ENCODE data around the gene CDK10. TPM values are rescaled to one million over a fixed set of nuclear protein-coding genes. Genes with fewer than 3 reads are reported as not detected.
A peak's percentile ranks its signal among the peaks of the same experiment; 100 is the strongest.

Gene CDK10
- total RNA-seq, 2 experiments from 2014 or later: 58.9 to 62.8 TPM

DNA sequence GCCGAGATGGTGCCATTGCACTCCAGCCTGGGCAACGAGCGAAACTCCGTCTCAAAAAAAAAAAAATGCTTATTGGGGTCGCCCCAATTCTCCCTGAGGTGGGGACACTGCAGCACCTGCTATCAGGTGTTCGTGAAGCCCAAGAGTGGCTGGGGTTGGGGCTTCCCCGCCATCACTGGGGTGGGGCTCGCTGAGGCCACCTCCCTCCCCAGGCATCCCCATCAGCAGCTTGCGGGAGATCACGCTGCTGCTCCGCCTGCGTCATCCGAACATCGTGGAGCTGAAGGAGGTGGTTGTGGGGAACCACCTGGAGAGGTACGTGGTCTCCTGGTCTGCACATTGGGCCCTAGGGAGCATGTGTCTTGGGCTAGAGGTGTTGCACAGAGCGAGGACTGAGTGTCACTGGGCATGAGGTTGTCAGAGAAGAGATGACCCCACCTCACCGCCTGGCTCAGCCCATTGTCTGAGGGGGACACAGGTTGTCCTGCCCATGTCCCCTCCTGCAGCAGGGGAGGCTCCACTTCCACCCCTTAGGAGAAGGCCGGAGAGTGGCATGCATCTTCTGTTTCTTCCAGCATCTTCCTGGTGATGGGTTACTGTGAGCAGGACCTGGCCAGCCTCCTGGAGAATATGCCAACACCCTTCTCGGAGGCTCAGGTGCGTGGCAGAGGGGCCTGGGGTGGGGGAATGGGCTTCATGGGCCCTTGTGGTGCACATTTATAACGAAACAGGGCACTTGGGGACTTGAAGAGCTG, 4.9 kb downstream of the CDK10 start:
- Mint-ChIP-seq H3K36me3 (ENCODE audit: low read depth) (peaks cover 49% of the 10 kb centered on the region), H3K9me3 (no peaks in the 10 kb centered on the region), H3K27me3 (no peaks in the 10 kb centered on the region), H3K27ac (no peak overlapping the region), H3K4me3 (no peak overlapping the region), H3K4me1 (ENCODE audit: low read depth) (peaks cover 9% of the 10 kb centered on the region)
- ATAC-seq (ENCODE audit: poor library complexity) (no peak), DNase-seq (peak in 1 of 14 experiments; percentile 24)
- Histone ChIP-seq H3K4me1 (ENCODE audit: insufficient read depth, low read length) (peaks cover 21% of the 10 kb centered on the region), H3K4me3 (ENCODE audit: low read length) (no peak overlapping the region), H3K27ac (ENCODE audit: low read depth in 1 of 2, low read length in 2 of 2) (no peak overlapping the region), H3K36me3 (ENCODE audit: insufficient read depth, low read length) (peaks cover 33% of the 10 kb centered on the region), H3K27me3 (ENCODE audit: control insufficient read depth in 1 of 2, insufficient read depth in 2 of 2, low read length in 2 of 2) (no peaks in the 10 kb centered on the region), H3K9me3 (ENCODE audit: control insufficient read depth in 1 of 2, insufficient read depth in 1 of 2, low read length in 2 of 2) (no peaks in the 10 kb centered on the region)
- intact Hi-C loops (cut with DNase I, micrococcal nuclease): no loop called here
- TF ChIP-seq, protein P1, sequence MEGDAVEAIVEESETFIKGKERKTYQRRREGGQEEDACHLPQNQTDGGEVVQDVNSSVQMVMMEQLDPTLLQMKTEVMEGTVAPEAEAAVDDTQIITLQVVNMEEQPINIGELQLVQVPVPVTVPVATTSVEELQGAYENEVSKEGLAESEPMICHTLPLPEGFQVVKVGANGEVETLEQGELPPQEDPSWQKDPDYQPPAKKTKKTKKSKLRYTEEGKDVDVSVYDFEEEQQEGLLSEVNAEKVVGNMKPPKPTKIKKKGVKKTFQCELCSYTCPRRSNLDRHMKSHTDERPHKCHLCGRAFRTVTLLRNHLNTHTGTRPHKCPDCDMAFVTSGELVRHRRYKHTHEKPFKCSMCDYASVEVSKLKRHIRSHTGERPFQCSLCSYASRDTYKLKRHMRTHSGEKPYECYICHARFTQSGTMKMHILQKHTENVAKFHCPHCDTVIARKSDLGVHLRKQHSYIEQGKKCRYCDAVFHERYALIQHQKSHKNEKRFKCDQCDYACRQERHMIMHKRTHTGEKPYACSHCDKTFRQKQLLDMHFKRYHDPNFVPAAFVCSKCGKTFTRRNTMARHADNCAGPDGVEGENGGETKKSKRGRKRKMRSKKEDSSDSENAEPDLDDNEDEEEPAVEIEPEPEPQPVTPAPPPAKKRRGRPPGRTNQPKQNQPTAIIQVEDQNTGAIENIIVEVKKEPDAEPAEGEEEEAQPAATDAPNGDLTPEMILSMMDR (IDR thresholded peaks at IDR 0.05): no peak
- CTCF ChIA-PET: no interaction called here
- POLR2A ChIA-PET: no interaction called here

DNA sequence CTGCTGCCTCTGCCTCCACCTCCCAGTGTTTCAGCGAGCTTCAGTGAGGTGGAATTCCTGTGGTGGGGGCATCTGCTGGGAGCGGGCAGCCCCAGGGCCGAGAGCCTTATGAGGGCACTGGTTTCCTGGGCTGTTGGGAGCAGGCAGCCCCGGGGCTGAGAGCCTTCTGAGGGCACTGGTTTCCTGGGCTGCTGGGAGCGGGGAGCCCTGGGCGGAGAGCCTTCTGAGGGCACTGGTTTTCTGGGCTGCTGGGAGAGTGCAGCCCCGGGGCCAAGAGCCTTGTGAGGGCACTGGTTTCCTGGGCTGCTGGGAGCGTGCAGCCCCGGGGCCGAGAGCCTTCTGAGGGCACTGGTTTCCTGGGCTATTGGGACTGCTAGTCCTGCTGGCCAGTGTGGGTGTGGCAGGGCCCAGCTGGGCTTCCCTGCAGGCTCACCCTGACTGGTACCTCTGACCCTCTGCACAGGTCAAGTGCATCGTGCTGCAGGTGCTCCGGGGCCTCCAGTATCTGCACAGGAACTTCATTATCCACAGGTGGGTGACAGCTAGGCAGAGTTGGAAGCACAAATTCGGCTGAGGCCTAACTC, 5.6 kb downstream of the CDK10 start:
- DNase-seq: peak in 1 of 14 experiments; percentile 24
- H3K27me3 ChIP-seq (ENCODE audit: control insufficient read depth in 1 of 2, insufficient read depth in 2 of 2, low read length in 2 of 2): no peaks in the 10 kb centered on the region
- no peak for ATAC-seq (ENCODE audit: poor library complexity)
- Mint-ChIP-seq H3K27ac (no peak overlapping the region), H3K27me3 (no peaks in the 10 kb centered on the region), H3K36me3 (ENCODE audit: low read depth) (peaks cover 46% of the 10 kb centered on the region), H3K9me3 (no peaks in the 10 kb centered on the region), H3K4me3 (no peak overlapping the region), H3K4me1 (ENCODE audit: low read depth) (peaks cover 9% of the 10 kb centered on the region)
- CTCF ChIA-PET: no interaction called here
- no peak overlapping the region for H3K4me3 ChIP-seq (ENCODE audit: low read length)
- intact Hi-C loops (cut with DNase I, micrococcal nuclease): no loop called here
- H3K27ac ChIP-seq (ENCODE audit: low read depth in 1 of 2, low read length in 2 of 2): no peak overlapping the region
- H3K36me3 ChIP-seq (ENCODE audit: insufficient read depth, low read length): peaks cover 36% of the 10 kb centered on the region
- POLR2A ChIA-PET: no interaction called here
- TF ChIP-seq, protein P1 (IDR thresholded peaks at IDR 0.05): no peak
- peaks cover 25% of the 10 kb centered on the region for H3K4me1 ChIP-seq (ENCODE audit: insufficient read depth, low read length)
- H3K9me3 ChIP-seq (ENCODE audit: control insufficient read depth in 1 of 2, insufficient read depth in 1 of 2, low read length in 2 of 2): no peaks in the 10 kb centered on the region

DNA sequence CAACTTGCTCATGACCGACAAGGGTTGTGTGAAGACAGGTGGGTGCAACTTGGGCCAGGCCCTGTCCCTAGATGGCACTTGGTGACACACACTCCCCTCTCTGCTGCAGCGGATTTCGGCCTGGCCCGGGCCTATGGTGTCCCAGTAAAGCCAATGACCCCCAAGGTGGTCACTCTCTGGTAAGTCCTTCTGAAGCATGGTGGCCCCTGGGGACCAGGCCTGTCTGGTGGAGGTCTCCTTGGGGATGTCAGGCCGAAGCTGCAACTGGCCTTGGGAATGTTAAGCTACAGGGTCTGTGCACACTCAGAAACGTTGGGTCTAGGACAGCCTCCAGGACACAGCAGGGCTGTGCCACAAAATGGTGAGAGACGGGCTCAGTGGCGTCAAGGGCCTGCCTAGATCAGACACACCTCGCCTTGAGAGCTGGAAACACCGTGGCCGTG, 6.8 kb downstream of the CDK10 start:
- DNase-seq (peak in 1 of 14 experiments; percentile 24), ATAC-seq (ENCODE audit: poor library complexity) (no peak)
- Mint-ChIP-seq H3K9me3 (no peaks in the 10 kb centered on the region), H3K27me3 (no peaks in the 10 kb centered on the region), H3K36me3 (ENCODE audit: low read depth) (peaks cover 46% of the 10 kb centered on the region), H3K27ac (no peak overlapping the region), H3K4me1 (ENCODE audit: low read depth) (peaks cover 3% of the 10 kb centered on the region), H3K4me3 (no peak overlapping the region)
- intact Hi-C loops (cut with DNase I, micrococcal nuclease): no loop called here
- H3K27ac ChIP-seq (ENCODE audit: low read depth in 1 of 2, low read length in 2 of 2): no peak overlapping the region
- TF ChIP-seq, protein P1 (IDR thresholded peaks at IDR 0.05): no peak
- ChIA-PET CTCF (no interaction called here), POLR2A (interaction anchor here (0.6 kb wide), 1 partner anchor 134 kb away, joined by 6 read pairs; no protein-coding TSS in a partner anchor)
- peaks cover 19% of the 10 kb centered on the region for H3K4me1 ChIP-seq (ENCODE audit: insufficient read depth, low read length)
- H3K27me3 ChIP-seq (ENCODE audit: control insufficient read depth in 1 of 2, insufficient read depth in 2 of 2, low read length in 2 of 2): no peaks in the 10 kb centered on the region
- H3K9me3 ChIP-seq (ENCODE audit: control insufficient read depth in 1 of 2, insufficient read depth in 1 of 2, low read length in 2 of 2): no peaks in the 10 kb centered on the region
- peaks cover 38% of the 10 kb centered on the region for H3K36me3 ChIP-seq (ENCODE audit: insufficient read depth, low read length)
- H3K4me3 ChIP-seq (ENCODE audit: low read length): no peak overlapping the region

Measured in CD4-positive, alpha-beta T cell (primary cell).